GM19238 (cell line): ENCODE results near the gene NDRG3.

Experiments
- DNase-seq: peaks from one replicate; pipeline ENCODE4 v3.0.0; 2011; ENCODE audit warnings: low spot score; ENCODE audit not compliant: insufficient read length

NDRG3 gene

GRCh38 chr20:36745927-36746659 lies at the start of gene NDRG3:
Gene NDRG3, minus strand, starts transcription at chr20:36746090. Its CDS starts 24,355 bp downstream, at chr20:36721735.
- peak; percentile 97 for DNase-seq

GRCh38 chr20:36794116-36794474 lies 48.2 kb upstream of the NDRG3 start:
- no peak for DNase-seq

GRCh38 chr20:36793294-36794115 lies 47.6 kb upstream of the NDRG3 start:
- DNase-seq, result no peak

GRCh38 chr20:36792422-36792821 lies 46.5 kb upstream of the NDRG3 start:
- peak; percentile 46 for DNase-seq

- DNase-seq, result peak; percentile 41
Measured at GRCh38 chr20:36791862-36792261, 46.0 kb upstream of the NDRG3 start.

GRCh38 chr20:36786663-36787062 lies 40.8 kb upstream of the NDRG3 start:
- no peak for DNase-seq

- no peak for DNase-seq
Measured at GRCh38 chr20:36786246-36786645, 40.4 kb upstream of the NDRG3 start.

- DNase-seq, result no peak
Measured at GRCh38 chr20:36785308-36785707, 39.4 kb upstream of the NDRG3 start.

- no peak for DNase-seq
Measured at GRCh38 chr20:36784900-36785299, 39.0 kb upstream of the NDRG3 start.

GRCh38 chr20:36784116-36784515 lies 38.2 kb upstream of the NDRG3 start:
- no peak for DNase-seq

GRCh38 chr20:36779656-36780025 lies 33.8 kb upstream of the NDRG3 start:
- DNase-seq, result no peak

GRCh38 chr20:36778831-36779655 lies 33.2 kb upstream of the NDRG3 start:
- no peak for DNase-seq

GRCh38 chr20:36777576-36777975 lies 31.7 kb upstream of the NDRG3 start:
- DNase-seq, result no peak

- no peak for DNase-seq
Measured at GRCh38 chr20:36777167-36777566, 31.3 kb upstream of the NDRG3 start.

GRCh38 chr20:36775826-36776225 lies 29.9 kb upstream of the NDRG3 start:
- no peak for DNase-seq

- DNase-seq, result no peak
Measured at GRCh38 chr20:36775196-36775595, 29.3 kb upstream of the NDRG3 start.

GRCh38 chr20:36773597-36774390 lies 27.9 kb upstream of the NDRG3 start, which contains the start of gene DSN1:
Gene DSN1, minus strand, starts transcription at chr20:36773763. Its CDS starts 2,305 bp downstream, at chr20:36771458.
- peak; percentile 88 for DNase-seq

- no peak for DNase-seq
Measured at GRCh38 chr20:36773107-36773596, 27.3 kb upstream of the NDRG3 start.

- DNase-seq, result no peak
Measured at GRCh38 chr20:36770680-36771079, 24.8 kb upstream of the NDRG3 start.

GRCh38 chr20:36768768-36769430 lies 23.0 kb upstream of the NDRG3 start:
- DNase-seq, result no peak
